T-helper 2 cell treated with Interferon-gamma antibody and Interleukin-4, amounts not matched to agents 100 ng/mL and 5 ng/mL, for 36 hours (primary cell): ENCODE measurements around the gene PARP3. TPM values are rescaled to one million over a fixed set of nuclear protein-coding genes. Genes with fewer than 3 reads are reported as not detected.

ENCODE experiments used
- total RNA-seq: library from RNA; stranded (reverse); gene quantifications from 2 replicates; pipeline ENCODE4 v1.2.3, GENCODE V29; 2022

PARP3 gene
- total RNA-seq, 1 donor from 2014 or later: 14.0 TPM

Other genes with a start within 250 kb of the PARP3 start
- gene GRM2, start 235.3 kb upstream of the PARP3 start, total RNA-seq: 1.2 and 1.4 TPM in 2 replicates
- not detected in 2 replicates for gene IQCF6, start 163.1 kb upstream of the PARP3 start, total RNA-seq
- not detected in 2 replicates for gene IQCF2, start 80.7 kb upstream of the PARP3 start, total RNA-seq
- not detected in 2 replicates for gene IQCF5, start 66.8 kb upstream of the PARP3 start, total RNA-seq
- not detected in 2 replicates for gene IQCF1, start 39.0 kb upstream of the PARP3 start, total RNA-seq
- 36.8 and 38.2 TPM in 2 replicates for gene RRP9, start 459 bp upstream of the PARP3 start, total RNA-seq
- not detected in 2 replicates for gene GPR62, start 13.0 kb downstream of the PARP3 start, total RNA-seq
- gene PCBP4, start 25.1 kb downstream of the PARP3 start, total RNA-seq: 22.8 and 23.5 TPM in 2 replicates
- 37.2 and 40.0 TPM in 2 replicates for gene ABHD14B, start 31.7 kb downstream of the PARP3 start, total RNA-seq
- 11.2 and 16.9 TPM in 2 replicates for gene ABHD14A, start 32.7 kb downstream of the PARP3 start, total RNA-seq
- gene ACY1, start 41.2 kb downstream of the PARP3 start, total RNA-seq: 28.0 and 31.2 TPM in 2 replicates
- gene RPL29, start 53.5 kb downstream of the PARP3 start, total RNA-seq: 1,352 and 1,360 TPM in 2 replicates
- 42.4 and 43.7 TPM in 2 replicates for gene DUSP7, start 114.2 kb downstream of the PARP3 start, total RNA-seq
- 28.4 and 28.9 TPM in 2 replicates for gene POC1A, start 212.1 kb downstream of the PARP3 start, total RNA-seq